HG02981 (cell line): ENCODE data around the gene CTNNA1.

ENCODE experiments used
- ATAC-seq: cut with Tn5 transposase; IDR thresholded peaks from one replicate; pipeline ENCODE4 v1.9.1; 2021; ENCODE audit warnings: mild to moderate bottlenecking, moderate library complexity; ENCODE audit not compliant: unreplicated experiment

CTNNA1 gene

GRCh38 chr5:138925090-138925635 lies 171.9 kb downstream of the CTNNA1 start:
- ATAC-seq, result no peak

DNA sequence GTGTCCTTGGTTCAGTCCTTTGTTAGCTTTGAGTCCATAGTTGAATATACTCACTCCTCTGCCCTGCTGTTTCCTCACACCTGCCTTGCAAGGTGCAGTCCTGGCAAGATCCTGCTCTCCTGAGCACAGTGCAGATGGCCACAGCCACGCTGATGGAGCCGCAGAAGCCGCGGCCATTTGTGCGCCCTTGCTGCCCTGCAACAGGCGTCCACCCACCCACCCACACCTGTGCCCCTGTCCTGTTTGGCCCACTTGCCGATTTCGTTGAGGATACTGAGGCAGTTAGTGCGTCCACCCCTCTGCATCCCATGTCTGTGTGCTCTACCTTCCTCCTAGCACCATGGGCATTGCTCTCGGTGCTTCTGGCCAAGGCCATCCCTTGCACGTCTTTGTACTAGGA lies 173.0 kb downstream of the CTNNA1 start:
- ATAC-seq, result no peak

DNA sequence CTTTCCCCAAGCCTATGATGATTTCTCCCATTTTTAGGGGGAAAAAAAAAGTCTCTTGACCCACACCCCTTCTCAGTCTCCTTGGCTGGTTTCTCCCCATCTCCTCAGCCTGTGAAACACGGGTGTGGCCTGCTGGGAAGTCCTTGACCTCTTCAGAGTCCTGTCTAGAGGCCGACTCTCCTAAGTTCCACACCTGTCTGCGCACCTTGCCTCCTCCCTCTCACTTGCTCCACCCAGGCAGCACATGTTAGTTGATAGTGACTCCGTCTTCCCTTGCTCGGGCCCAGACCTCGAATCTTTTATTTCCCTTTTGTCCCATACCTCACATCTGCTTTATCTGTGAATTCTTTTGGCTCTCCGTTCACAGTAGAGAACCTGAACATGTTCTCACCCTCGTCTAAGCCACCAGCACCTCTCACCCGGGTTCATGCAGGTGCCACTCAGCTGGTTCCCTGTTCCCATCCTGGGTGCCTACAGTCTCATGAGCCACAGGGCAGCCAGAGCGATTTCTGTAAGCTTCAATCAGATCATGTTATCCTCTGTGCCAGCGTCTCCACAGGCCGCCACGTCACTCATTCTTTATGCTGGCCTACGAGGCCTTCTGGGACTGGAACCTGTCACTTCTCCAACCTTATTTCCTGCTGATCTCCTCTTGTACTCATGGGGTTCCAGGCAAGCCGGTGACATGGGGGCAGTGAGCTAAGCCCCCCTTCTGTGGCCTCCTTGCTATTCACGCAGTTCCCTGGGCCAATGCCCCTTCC lies 173.6 kb downstream of the CTNNA1 start:
- ATAC-seq, result no peak

DNA sequence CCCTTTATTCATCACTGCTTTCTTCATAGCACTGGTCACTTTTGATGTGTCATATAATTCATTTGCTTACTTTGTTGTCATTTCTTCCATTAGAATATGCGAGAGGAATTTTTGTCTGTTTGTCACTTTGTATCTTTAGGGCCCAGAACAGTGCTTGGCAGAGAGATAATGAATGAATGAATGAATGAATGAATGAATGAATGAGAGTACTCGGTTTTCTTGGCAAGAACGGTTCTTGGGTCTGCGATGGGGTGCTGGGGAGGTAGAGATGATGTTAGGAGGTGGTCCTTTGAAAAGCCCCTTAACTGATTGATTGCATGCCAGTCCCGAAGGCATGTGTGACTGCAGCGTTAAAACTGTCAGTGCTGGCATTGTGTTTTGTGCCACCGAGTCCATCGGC lies 174.3 kb downstream of the CTNNA1 start:
- no peak for ATAC-seq

- ATAC-seq, result no peak
Observed at GRCh38 chr5:138927979-138928378, 174.8 kb downstream of the CTNNA1 start.

GRCh38 chr5:138929571-138929955 lies 176.3 kb downstream of the CTNNA1 start:
- no peak for ATAC-seq

DNA sequence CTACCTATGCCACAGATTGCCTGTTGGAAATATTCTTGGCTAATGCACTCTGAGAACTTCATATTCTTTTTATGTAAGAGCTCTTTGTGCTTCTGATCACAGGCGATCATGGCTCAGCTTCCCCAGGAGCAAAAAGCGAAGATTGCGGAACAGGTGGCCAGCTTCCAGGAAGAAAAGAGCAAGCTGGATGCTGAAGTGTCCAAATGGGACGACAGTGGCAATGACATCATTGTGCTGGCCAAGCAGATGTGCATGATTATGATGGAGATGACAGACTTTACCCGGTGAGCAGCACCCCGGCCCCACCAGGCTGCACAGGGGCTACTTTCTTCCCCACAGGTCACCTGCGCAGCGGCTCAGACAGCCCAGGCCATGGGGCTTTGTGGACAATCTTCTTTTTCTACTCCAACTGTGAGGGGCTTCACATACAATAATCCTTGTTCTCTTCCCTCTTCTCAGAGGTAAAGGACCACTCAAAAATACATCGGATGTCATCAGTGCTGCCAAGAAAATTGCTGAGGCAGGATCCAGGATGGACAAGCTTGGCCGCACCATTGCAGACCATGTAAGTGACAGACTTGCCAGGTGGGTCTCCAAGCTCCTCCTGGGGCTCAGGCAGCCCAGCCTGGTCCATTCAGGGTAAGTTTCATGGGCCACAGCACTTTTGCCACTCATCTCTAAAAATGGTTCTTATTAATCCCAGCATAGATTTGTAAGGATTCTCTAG lies 177.3 kb downstream of the CTNNA1 start:
- no peak for ATAC-seq

GRCh38 chr5:138932171-138932810 lies 179.1 kb downstream of the CTNNA1 start:
- ATAC-seq, result no peak

GRCh38 chr5:138933522-138934290 lies 180.5 kb downstream of the CTNNA1 start:
- ATAC-seq, result no peak

GRCh38 chr5:138934971-138935370 lies 181.7 kb downstream of the CTNNA1 start:
- ATAC-seq, result no peak

DNA sequence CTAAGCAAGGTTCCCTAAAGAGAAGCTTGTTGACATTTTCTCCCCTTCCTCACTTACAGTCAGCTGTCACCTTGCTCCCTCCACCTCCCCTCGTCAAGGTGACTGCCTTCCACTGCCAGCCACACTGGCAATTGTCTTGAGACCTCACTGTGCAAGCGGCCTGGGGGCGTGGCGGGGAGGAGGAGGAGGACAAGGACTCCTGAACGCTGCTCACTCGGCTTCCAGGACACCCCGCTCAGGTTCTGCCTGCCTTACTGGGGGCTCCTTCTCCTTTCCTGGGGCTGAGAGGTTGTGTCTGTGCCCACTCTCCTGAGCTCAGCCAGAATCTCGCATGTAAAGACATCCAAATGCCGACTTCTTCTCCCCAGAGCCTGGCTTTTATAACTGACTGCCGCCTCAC lies 182.2 kb downstream of the CTNNA1 start:
- ATAC-seq, result no peak

- ATAC-seq, result no peak
Observed at GRCh38 chr5:138936225-138936967, 183.2 kb downstream of the CTNNA1 start.

- no peak for ATAC-seq
Observed at GRCh38 chr5:138936968-138937345, 183.7 kb downstream of the CTNNA1 start.

DNA sequence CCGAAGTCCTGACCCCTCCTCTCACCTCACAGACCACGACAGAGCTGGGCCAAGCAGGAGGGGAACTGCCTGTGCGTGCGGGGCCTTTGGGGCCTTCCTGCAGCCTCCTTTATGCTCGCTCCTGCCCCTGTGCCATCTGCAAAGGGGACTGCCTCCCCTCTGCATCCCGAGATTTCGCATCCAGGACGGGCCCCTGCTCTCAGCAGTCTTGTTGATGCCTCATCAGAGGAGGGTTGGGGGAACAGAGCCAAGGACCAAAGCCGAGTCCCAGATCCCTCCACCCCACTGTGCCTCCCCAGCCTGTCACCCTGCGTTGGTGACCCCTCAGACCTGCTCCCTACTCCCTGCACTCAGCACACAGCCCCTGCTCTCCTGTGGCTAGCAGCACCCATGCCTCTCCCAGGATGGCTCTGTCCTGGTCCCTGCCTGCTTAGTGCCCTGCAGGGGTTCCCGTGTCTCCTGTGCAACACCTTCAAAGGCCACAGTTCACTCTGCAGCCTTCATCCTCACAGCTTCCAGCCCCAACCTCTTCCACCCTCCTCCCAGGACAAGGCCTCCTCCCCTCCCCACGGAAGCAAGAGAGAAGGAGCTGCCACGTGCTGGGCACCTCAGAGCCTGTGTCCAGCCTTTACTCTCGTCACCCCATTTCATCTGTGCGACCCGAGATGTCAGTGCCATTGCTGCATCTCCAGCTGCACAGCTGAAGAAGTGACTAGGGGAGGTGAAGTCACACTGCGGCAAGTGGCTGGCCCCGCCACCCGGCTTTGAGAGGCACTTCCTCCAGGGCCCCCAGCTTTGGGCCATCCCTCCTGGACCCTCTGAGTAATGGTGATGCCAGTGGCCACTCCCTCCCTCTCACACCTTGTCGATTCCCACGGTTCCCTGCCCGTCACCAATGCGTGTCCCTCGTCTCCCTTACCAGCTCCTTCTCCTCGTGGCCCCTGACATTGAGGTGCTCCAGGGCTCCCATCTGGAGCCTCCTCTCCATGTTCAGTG lies 184.5 kb downstream of the CTNNA1 start:
- no peak for ATAC-seq

GRCh38 chr5:138938526-138938925 lies 185.3 kb downstream of the CTNNA1 start:
- ATAC-seq, result no peak

GRCh38 chr5:138942066-138942465 lies 188.8 kb downstream of the CTNNA1 start:
- ATAC-seq, result no peak

GRCh38 chr5:138942861-138943260 lies 189.6 kb downstream of the CTNNA1 start:
- no peak for ATAC-seq

GRCh38 chr5:138943599-138944173 lies 190.5 kb downstream of the CTNNA1 start:
- no peak for ATAC-seq
